Endothelial cell (in vitro differentiated cells): ENCODE data around the gene SEMA4D. TPM values are rescaled to one million over a fixed set of nuclear protein-coding genes. Genes with fewer than 3 reads are reported as not detected.

ENCODE experiments used
- DNase-seq: peaks from one replicate; pipeline ENCODE4 v3.0.0; 2021; ENCODE audit warnings: low spot score
- H3K27ac Mint-ChIP-seq: one replicate; pipeline ENCODE4 v1.8.0; 2021; ENCODE audit warnings: mixed read lengths, inconsistent platforms; ENCODE audit not compliant: unreplicated experiment
- H3K27me3 Mint-ChIP-seq: one replicate; pipeline ENCODE4 v1.8.0; 2021; ENCODE audit warnings: mild to moderate bottlenecking, moderate library complexity, mixed read lengths, inconsistent platforms; ENCODE audit not compliant: unreplicated experiment
- H3K36me3 Mint-ChIP-seq: one replicate; pipeline ENCODE4 v1.8.0; 2021; ENCODE audit warnings: mild to moderate bottlenecking, low read depth, mixed read lengths, inconsistent platforms; ENCODE audit not compliant: unreplicated experiment
- H3K4me1 Mint-ChIP-seq: one replicate; pipeline ENCODE4 v1.8.0; 2021; ENCODE audit warnings: mild to moderate bottlenecking, mixed read lengths, inconsistent platforms; ENCODE audit not compliant: unreplicated experiment
- H3K4me3 Mint-ChIP-seq: one replicate; pipeline ENCODE4 v1.8.0; 2021; ENCODE audit warnings: mild to moderate bottlenecking, mixed read lengths, inconsistent platforms; ENCODE audit not compliant: unreplicated experiment
- H3K9me3 Mint-ChIP-seq: one replicate; pipeline ENCODE4 v1.8.0; 2021; ENCODE audit warnings: mixed read lengths, inconsistent platforms; ENCODE audit not compliant: unreplicated experiment
- total RNA-seq: library from RNA; stranded (reverse); fragmentation: NEBNext Ultra II Directional; extraction: Animal tissue kit (Norgen Biotek cat#: 25700); gene quantifications from one replicate; pipeline ENCODE4 v1.2.1, GENCODE V29; 2021; ENCODE audit not compliant: unreplicated experiment
- TF ChIP-seq, protein P1 (sequence below): fragments of 200-600 bp; sonication (generic); IDR thresholded peaks from one replicate; pipeline ENCODE4 v1.5.0; 2021; ENCODE audit warnings: antibody characterized with exemption; ENCODE audit not compliant: unreplicated experiment

The SEMA4D gene
- total RNA-seq, 1 donor from 2014 or later, result 14.8 TPM

DNA sequence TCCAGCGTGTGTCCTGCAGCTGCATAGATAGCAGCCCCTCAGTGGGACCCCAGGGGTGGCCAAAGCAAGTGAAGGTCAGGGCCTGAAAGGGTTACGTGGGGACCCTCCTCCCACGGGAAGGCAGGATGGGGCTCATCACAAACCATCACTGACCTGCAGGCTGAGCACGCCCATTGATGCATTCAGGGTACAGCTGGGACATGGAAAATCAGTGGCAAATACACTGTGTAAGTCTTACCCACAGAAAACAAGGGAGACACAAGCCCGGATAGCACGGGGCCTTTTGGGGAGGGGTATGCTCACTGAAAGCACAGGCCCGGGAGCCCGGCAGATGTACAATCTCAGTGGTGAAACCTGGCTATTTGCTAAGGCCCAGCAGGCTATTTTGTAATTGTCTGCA is 49.1 kb downstream of the SEMA4D start:
- Mint-ChIP-seq H3K4me3 (no peak overlapping the region), H3K27ac (no peak overlapping the region), H3K9me3 (no peaks in the 10 kb centered on the region), H3K36me3 (no peaks in the 10 kb centered on the region), H3K27me3 (peaks cover 3% of the 10 kb centered on the region), H3K4me1 (no peaks in the 10 kb centered on the region)
- TF ChIP-seq, protein P1, sequence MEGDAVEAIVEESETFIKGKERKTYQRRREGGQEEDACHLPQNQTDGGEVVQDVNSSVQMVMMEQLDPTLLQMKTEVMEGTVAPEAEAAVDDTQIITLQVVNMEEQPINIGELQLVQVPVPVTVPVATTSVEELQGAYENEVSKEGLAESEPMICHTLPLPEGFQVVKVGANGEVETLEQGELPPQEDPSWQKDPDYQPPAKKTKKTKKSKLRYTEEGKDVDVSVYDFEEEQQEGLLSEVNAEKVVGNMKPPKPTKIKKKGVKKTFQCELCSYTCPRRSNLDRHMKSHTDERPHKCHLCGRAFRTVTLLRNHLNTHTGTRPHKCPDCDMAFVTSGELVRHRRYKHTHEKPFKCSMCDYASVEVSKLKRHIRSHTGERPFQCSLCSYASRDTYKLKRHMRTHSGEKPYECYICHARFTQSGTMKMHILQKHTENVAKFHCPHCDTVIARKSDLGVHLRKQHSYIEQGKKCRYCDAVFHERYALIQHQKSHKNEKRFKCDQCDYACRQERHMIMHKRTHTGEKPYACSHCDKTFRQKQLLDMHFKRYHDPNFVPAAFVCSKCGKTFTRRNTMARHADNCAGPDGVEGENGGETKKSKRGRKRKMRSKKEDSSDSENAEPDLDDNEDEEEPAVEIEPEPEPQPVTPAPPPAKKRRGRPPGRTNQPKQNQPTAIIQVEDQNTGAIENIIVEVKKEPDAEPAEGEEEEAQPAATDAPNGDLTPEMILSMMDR, result no peak
- DNase-seq, result no peak

DNA sequence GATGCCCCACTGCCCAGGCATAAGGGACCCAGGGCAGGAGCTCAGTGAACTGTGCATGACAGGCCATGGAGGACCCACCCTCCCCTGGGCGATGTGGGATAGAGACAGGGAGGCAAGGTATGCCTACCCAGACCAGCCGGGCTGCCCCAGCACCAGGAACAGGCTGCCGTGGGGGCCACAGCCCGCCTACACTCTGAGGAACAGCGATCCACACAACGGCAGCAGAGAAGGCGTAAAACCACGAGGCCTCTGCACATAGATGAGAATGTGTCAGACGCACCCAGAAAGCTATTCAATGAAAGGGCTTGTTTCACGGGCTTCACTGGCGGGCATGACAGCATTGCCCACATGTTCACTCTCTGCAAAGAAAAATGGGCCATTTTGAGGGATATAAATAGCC is 49.5 kb downstream of the SEMA4D start:
- H3K27me3 Mint-ChIP-seq, result peaks cover 3% of the 10 kb centered on the region
- DNase-seq, result no peak
- no peaks in the 10 kb centered on the region for H3K4me1 Mint-ChIP-seq
- no peak overlapping the region for H3K27ac Mint-ChIP-seq
- H3K36me3 Mint-ChIP-seq, result no peaks in the 10 kb centered on the region
- no peak overlapping the region for H3K4me3 Mint-ChIP-seq
- TF ChIP-seq, protein P1, result no peak
- H3K9me3 Mint-ChIP-seq, result no peaks in the 10 kb centered on the region

DNA sequence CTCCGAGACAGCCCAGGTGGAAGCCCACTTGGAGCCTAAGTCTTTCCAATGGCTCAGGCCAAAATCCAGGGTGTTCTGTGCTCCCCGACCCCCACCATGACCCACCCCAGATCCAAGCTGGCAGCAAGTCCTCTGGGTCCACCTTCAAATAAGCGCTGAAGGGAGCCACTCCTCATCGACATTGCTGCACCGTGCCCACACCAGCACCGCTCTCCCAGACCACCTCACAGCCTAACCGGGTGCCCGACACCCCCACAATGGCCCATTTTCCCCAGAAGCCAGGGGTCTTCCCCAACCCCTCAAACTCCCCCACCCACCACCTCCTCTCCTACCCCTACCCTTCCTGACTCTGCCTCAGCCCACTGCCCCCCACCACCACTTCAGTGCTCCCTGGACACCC is 50.5 kb downstream of the SEMA4D start:
- TF ChIP-seq, protein P1, result no peak
- DNase-seq, result no peak
- Mint-ChIP-seq H3K36me3 (no peaks in the 10 kb centered on the region), H3K4me1 (no peaks in the 10 kb centered on the region), H3K27me3 (peaks cover 3% of the 10 kb centered on the region), H3K27ac (no peak overlapping the region), H3K9me3 (no peaks in the 10 kb centered on the region), H3K4me3 (no peak overlapping the region)

DNA sequence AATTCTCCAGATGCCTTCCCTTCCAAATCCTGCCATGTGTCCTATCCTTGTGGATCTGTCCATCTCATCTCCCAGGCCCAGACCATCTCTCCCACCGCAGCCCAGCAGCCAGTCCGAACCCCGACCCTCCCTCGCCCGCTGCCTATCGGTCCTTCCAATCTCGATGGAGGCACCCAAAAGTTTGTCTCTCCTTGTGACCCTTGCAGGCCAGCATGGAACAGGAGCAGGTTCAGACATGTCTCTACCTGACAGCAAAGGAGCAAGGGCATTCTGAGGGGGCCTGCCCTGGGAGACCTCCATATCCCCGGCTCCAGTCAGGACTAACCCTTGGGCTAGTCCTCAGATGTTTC is 51.0 kb downstream of the SEMA4D start:
- DNase-seq, result no peak
- Mint-ChIP-seq H3K4me1 (no peaks in the 10 kb centered on the region), H3K36me3 (no peaks in the 10 kb centered on the region), H3K27me3 (peaks cover 3% of the 10 kb centered on the region), H3K9me3 (no peaks in the 10 kb centered on the region), H3K27ac (no peak overlapping the region), H3K4me3 (no peak overlapping the region)
- TF ChIP-seq, protein P1, result no peak

DNA sequence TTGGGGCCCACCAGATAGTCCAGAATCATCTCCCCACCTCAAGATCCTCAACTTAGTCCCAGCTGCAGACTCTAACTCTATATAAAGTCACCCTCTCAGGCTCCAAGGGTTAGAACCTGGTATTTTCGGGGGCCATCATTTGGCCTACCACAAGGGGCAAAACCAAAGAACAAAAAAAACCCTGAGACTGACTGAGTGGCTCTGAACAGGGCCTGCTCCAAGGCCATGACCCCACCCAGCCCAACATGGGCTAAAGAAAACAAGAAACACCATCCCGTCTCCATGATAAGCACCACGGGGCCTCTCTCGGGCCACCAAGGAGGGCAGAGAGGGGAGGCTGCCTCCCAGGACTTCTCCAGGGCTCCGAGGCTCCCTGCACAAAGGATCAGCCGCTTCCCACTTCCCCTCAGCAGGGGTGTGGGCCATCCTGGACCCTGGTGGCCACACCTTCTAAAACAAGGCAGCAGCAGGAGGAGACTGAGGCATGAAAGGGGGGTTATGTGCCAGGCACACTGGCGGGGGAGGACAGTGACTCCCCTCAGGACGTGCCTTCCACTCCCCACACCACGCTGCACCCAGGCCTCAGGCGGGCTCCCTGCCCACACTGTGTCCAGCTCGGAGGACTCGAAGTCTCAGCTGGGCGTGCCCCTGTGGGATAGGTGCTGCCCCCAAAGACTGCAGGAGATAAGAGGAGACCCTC is 51.5 kb downstream of the SEMA4D start:
- H3K9me3 Mint-ChIP-seq, result no peaks in the 10 kb centered on the region
- TF ChIP-seq, protein P1, result no peak
- DNase-seq, result no peak
- no peaks in the 10 kb centered on the region for H3K36me3 Mint-ChIP-seq
- peak overlapping the region; percentile 32 for H3K27ac Mint-ChIP-seq
- H3K4me3 Mint-ChIP-seq, result no peak overlapping the region
- peaks cover 3% of the 10 kb centered on the region for H3K27me3 Mint-ChIP-seq
- H3K4me1 Mint-ChIP-seq, result no peaks in the 10 kb centered on the region
